ENCODE measurements around the gene MAP7.

MAP7 gene

DNA sequence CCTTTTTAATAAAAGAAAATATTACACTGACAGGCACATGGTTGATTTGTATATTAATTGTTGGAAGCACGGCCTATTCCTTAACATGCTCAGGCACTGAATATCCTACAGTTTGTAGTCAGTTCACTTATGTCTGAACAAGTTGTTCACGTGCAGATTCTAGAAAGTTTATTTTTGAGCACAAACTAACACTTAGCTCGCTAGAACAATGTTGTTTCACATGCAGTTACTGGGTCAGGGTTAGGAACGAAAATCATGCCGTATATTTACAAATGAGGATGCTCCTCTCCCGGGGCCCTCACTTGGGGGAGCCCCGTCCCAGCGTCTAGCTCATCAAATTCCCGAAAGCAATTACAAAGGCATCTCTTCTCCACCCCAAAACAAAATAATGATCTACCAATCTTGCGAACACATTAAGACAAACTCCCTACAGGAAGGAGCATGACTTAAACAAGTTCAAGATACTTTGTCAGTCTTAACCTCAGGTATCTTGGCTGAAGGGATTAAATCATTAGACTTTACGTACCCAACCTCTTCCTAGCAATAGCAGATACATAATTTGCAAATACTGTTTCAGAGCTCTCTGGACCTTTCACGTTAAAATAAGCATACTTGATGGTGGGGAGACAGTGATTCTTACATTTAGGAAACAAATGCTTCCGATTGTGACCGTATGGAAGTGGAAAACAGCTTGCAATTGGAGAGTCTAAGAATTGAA is 1.5 kb downstream of the MAP7 start:
- Mint-ChIP-seq H3K36me3 (ENCODE audit: low read depth) (no peaks in the 10 kb centered on the region), H3K9me3 (no peaks in the 10 kb centered on the region), H3K27ac (no peak overlapping the region), H3K4me1 (peaks cover 9% of the 10 kb centered on the region), H3K27me3 (peaks cover 62% of the 10 kb centered on the region), H3K4me3 (peak overlapping the region; percentile 64)
- ATAC-seq (no peak), DNase-seq (no peak)

DNA sequence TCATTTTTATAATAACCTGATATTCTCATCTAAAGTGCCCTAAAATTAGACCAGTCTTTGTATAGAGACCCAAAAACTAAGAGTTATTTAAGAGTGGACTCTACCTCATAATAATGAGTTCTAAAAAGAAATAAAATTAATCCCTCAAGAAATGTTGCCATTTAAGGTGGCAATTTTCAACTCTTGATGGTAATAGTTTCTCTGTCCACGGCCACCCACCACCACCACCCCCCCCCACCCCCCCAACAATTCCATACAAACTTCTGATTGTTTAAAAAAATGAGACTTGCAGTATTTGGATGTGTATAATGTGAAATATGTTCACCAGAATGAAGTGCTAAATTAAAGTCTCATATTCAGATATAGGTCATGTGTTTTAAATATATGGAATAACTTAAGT is 2.4 kb downstream of the MAP7 start:
- Mint-ChIP-seq H3K27ac (no peak overlapping the region), H3K36me3 (ENCODE audit: low read depth) (no peaks in the 10 kb centered on the region), H3K27me3 (peaks cover 65% of the 10 kb centered on the region), H3K4me1 (peaks cover 9% of the 10 kb centered on the region), H3K9me3 (no peaks in the 10 kb centered on the region), H3K4me3 (no peak overlapping the region)
- no peak for DNase-seq
- ATAC-seq = no peak

DNA sequence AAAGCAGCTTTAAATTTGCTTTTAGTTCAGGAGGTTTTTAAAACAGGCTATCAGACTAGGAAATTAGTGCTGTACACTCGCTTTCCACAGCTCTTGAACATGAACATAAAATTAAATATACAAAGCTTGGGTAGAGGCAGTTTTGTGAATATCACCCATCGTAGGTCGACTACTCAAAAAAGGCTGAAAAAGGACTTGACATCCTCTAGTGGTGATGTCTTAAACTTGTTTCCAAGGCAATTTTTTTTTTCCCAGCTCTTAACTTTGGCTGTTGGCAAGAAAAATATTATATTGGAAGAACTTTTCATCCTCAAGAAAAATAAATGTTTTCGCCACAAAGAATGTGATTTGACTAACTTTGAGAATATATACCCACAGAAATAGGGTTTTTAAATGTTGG is 2.9 kb downstream of the MAP7 start:
- no peak overlapping the region for H3K4me3 Mint-ChIP-seq
- no peaks in the 10 kb centered on the region for H3K36me3 Mint-ChIP-seq (ENCODE audit: low read depth)
- DNase-seq (no peak), ATAC-seq (no peak)
- peaks cover 61% of the 10 kb centered on the region for H3K27me3 Mint-ChIP-seq
- H3K4me1 Mint-ChIP-seq = peaks cover 9% of the 10 kb centered on the region
- no peak overlapping the region for H3K27ac Mint-ChIP-seq
- no peaks in the 10 kb centered on the region for H3K9me3 Mint-ChIP-seq

DNA sequence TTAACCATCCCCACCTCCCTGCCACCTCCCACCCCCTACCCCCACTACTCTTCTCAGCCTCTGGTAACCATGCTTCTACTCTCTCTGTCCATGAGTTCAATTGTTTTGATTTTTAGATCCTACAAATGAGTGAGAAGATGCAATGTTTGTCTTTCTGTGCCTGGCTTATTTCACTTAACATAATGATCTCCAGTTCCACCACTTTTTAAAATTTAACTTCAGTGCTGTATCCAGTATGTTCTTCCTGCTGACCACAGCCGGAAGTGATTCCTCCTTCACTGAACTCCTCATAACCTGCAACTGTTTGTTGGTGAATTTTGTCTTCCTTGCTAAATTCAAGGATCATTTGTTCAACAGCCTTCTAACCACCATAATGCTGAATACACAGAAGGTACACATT is 3.9 kb downstream of the MAP7 start:
- Mint-ChIP-seq H3K27me3 (peaks cover 54% of the 10 kb centered on the region), H3K9me3 (no peaks in the 10 kb centered on the region), H3K27ac (no peak overlapping the region), H3K4me1 (peaks cover 8% of the 10 kb centered on the region), H3K4me3 (no peak overlapping the region), H3K36me3 (ENCODE audit: low read depth) (no peaks in the 10 kb centered on the region)
- DNase-seq (no peak), ATAC-seq (no peak)

DNA sequence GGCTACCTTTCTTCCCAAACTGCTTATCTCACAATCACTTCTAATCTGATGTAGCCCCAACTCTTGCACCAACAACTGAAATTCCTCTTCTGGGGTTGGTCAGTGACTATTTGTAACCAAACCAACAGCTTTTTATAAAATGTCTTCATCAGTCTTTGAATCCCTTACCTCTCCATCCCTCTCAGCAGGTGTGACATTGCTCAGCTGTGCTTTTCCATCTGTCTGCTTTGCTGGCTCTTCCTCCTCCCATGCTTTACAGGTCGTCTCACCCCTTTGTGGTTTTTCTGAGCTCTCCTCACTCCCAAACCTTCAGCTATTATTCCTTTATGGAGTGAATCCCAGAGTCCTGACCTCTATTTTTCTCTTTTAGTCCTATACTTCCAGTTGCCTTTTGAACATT is 5.9 kb downstream of the MAP7 start:
- Mint-ChIP-seq H3K36me3 (ENCODE audit: low read depth) (no peaks in the 10 kb centered on the region), H3K27me3 (peaks cover 47% of the 10 kb centered on the region), H3K9me3 (no peaks in the 10 kb centered on the region), H3K4me3 (no peak overlapping the region), H3K27ac (no peak overlapping the region), H3K4me1 (peaks cover 4% of the 10 kb centered on the region)
- ATAC-seq (no peak), DNase-seq (no peak)

DNA sequence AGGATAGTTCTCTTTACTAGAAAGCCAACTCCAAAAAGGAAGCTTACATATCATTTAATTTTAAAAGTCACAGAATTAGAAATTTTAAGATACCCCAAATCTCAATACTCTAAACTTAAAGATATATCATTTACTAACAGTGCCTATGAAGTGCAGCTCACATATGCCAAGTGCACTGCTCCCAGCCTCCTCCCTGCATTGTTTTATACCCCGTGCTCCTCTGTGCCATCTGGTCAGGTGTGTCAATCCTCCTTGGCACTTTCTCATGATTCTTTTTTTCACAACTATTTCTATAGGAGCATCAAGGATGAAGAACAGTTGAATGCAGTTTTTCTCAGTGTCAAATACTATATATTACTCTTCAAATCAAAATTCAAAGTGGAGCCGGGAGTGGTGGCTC is 8.8 kb downstream of the MAP7 start:
- Mint-ChIP-seq H3K9me3 (no peaks in the 10 kb centered on the region), H3K4me1 (no peaks in the 10 kb centered on the region), H3K27ac (no peak overlapping the region), H3K4me3 (no peak overlapping the region), H3K27me3 (peaks cover 22% of the 10 kb centered on the region), H3K36me3 (ENCODE audit: low read depth) (no peaks in the 10 kb centered on the region)
- DNase-seq = no peak
- ATAC-seq = no peak

DNA sequence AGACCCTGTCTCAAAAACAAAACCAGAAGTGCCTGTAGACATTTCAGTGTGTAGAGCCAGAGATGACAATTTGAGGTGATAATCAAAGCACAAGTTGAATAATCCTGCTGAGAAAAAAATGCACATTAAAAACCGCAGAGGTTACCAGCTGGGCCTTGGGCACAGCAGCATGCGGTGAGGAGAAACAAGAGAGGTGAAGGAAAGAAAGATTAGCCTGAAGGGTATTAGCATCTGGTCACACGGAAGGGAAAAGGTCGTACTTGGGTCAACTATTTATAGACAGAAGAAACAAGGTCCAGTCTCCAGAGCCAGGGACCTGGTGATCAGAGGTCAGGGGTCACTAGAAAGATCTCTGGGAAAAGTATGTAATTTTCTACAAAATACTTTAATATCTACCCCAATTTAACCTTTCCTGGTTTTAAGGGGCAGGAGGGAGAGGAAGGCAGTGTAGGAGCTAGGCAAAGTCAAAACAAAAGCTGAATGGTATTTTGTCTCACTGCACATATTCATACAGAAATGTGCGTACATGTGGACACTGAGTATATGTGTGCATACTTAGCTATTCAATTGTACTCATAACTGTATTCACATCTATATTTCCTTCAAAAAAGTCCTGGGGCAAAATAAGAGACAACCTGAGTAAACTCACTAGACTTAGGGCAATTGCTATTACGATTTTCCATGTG is 10.1 kb downstream of the MAP7 start:
- Mint-ChIP-seq H3K27ac (no peak overlapping the region), H3K9me3 (no peaks in the 10 kb centered on the region), H3K4me3 (no peak overlapping the region), H3K4me1 (no peaks in the 10 kb centered on the region), H3K36me3 (ENCODE audit: low read depth) (no peaks in the 10 kb centered on the region), H3K27me3 (peaks cover 15% of the 10 kb centered on the region)
- ATAC-seq (no peak), DNase-seq (no peak)

DNA sequence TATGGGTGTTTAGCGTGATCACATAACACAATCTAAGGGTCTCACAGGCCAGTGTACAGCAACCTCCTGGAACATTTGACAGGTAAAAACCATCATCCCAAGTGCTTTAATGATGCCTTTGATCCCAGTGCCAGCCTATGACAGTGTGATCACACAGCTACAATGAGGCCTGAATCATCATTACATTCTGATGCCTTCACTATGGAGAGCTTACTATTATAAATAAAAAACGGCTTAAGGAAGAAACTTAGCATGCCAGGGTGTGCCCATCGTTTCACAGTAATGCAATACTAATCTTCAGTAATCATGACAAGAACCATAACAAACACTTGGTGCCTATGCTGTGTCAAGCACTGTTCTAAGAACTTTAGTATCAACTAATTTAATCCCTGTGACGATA is 11.4 kb downstream of the MAP7 start:
- Mint-ChIP-seq H3K4me3 (no peak overlapping the region), H3K9me3 (no peaks in the 10 kb centered on the region), H3K4me1 (no peaks in the 10 kb centered on the region), H3K36me3 (ENCODE audit: low read depth) (no peaks in the 10 kb centered on the region), H3K27me3 (peaks cover 7% of the 10 kb centered on the region), H3K27ac (no peak overlapping the region)
- no peak for ATAC-seq
- DNase-seq = no peak

DNA sequence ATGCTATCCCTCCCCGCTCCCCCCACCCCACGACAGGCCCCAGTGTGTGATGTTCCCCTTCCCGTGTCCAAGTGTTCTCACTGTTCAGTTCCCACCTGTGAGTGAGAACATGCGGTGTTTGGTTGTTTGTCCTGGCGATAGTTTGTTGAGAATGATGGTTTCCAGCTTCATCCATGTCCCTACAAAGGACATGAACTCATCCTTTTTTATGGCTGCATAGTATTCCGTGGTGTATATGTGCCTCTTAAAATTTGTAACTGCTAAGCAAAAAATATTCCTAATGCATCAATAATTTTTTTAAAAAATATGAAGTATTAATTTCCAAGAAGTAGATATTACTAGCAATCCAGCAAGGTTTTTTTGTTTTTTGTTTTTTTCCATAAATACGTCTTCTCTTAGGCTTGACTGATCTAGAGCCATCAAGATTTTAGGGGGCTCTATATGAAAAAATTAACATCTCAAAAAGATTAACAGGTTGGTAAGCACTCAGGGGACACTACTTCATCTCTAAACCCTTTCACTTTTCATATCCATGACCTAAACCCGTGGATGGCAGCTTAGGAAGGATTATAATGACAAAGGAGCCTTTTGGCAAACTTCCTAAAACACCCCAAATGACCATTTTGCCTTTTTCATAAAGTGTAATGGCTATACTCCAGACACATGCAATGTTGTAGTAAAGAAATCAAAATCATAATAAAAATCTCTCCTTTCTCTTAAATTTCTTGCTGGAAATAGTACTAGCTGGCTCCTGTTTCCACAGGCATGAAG is 14.2 kb downstream of the MAP7 start:
- ATAC-seq = no peak
- H3K4me1 Mint-ChIP-seq = no peaks in the 10 kb centered on the region
- H3K4me3 Mint-ChIP-seq = no peak overlapping the region
- H3K27ac Mint-ChIP-seq = no peak overlapping the region
- H3K36me3 Mint-ChIP-seq (ENCODE audit: low read depth) = no peaks in the 10 kb centered on the region
- H3K9me3 Mint-ChIP-seq = no peaks in the 10 kb centered on the region
- DNase-seq = no peak
- H3K27me3 Mint-ChIP-seq = peaks cover 3% of the 10 kb centered on the region

DNA sequence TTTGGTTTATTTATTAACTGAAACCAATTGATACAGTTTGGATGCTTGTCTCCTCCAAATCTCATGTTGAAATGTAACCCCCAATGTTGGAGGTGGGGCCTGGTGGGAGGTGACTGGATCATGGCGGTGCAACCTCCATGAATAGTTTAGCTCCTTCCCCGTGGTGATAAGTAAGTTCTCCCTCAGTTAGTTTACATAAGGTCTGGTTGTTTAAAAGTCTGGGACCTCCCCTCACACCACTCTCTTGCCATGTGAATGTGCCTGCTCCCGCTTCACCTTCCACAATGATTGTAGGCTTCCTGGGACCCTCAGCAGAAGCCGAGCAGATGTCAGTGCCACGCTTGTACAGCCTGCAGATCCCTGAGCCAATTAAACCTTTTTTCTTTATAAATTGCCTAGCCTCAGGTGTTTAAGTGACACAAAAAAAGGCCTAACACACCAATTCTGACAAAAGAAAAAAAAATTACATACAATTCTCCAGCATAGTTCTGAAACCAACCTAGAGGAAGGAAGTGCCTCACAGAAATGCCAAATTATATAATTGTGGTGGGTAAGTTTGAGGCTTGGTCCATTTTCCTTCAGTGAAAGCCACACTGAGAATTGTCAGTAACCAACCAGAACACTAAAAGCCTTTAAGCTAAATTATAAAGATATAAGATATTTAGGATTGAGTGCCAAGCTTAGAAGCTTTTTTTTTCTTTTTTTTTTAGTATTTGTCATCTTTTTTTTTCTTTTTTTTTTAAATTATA is 15.0 kb downstream of the MAP7 start:
- H3K9me3 Mint-ChIP-seq = no peaks in the 10 kb centered on the region
- no peak for DNase-seq
- H3K4me1 Mint-ChIP-seq = no peaks in the 10 kb centered on the region
- no peak overlapping the region for H3K27ac Mint-ChIP-seq
- H3K4me3 Mint-ChIP-seq = no peak overlapping the region
- H3K27me3 Mint-ChIP-seq = peaks cover 3% of the 10 kb centered on the region
- ATAC-seq = no peak
- no peaks in the 10 kb centered on the region for H3K36me3 Mint-ChIP-seq (ENCODE audit: low read depth)

DNA sequence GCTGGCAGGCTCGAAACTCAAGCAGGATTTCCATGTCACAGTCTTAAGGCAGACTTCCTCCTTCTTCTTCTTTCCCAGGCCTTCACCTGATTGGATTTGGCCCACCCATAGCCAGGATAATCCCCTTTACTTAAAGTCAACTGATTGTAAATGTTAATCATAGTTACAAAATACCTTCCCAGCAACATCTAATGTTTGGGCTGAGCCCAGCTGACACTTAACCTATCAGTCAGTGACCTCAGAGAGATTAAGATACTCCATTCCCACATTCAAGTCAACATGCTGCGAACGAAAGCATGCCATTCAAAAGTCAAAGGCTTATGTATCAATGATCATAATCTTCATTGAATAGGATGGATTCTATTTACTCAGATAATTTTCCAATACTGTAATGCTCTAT is 16.0 kb downstream of the MAP7 start:
- H3K9me3 Mint-ChIP-seq = no peaks in the 10 kb centered on the region
- no peak overlapping the region for H3K4me3 Mint-ChIP-seq
- no peaks in the 10 kb centered on the region for H3K4me1 Mint-ChIP-seq
- DNase-seq (no peak), ATAC-seq (no peak)
- no peaks in the 10 kb centered on the region for H3K36me3 Mint-ChIP-seq (ENCODE audit: low read depth)
- no peak overlapping the region for H3K27ac Mint-ChIP-seq
- H3K27me3 Mint-ChIP-seq = peaks cover 3% of the 10 kb centered on the region

DNA sequence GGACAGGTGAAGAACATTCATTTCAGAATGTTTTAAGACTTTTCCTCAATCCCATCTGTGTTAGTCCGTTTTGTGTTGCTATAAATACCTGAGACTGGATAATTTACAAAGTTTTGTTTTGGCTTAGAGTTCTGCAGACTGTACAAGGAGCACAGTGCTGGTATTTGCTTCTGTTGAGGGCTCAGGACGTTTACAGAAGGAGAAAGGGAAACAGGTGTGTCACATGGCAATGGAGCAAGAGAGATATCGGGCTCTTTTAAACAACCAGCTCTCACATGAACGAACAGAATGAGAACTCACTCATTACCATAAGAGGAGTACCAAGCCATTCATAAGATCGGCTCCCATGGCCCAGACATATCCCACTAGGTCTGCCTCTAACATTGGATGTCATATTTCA is 16.7 kb downstream of the MAP7 start:
- Mint-ChIP-seq H3K4me1 (no peaks in the 10 kb centered on the region), H3K36me3 (ENCODE audit: low read depth) (no peaks in the 10 kb centered on the region), H3K27me3 (peaks cover 3% of the 10 kb centered on the region), H3K9me3 (no peaks in the 10 kb centered on the region), H3K27ac (no peak overlapping the region), H3K4me3 (no peak overlapping the region)
- ATAC-seq (no peak), DNase-seq (no peak)

DNA sequence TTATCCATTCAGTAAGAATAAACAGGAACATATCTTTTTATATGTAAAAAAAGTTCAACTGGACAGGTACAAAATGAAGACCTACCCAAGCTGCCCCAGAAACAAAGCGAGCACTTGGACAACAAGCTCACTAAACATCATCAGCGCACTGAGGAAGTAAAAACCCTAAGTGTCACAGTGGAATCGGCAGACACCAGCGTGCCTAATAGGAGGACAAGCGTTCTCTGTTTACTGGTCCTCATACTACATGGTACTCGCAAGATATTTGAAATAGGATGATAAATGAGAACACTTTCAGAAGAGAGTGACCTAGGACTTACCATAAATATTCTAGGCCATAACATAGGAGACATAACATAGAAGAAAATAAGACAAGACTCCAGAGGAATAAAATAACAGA is 18.2 kb downstream of the MAP7 start:
- Mint-ChIP-seq H3K4me3 (no peak overlapping the region), H3K9me3 (no peaks in the 10 kb centered on the region), H3K4me1 (no peaks in the 10 kb centered on the region), H3K36me3 (ENCODE audit: low read depth) (no peaks in the 10 kb centered on the region), H3K27ac (no peak overlapping the region), H3K27me3 (peaks cover 7% of the 10 kb centered on the region)
- DNase-seq = no peak
- ATAC-seq = no peak

DNA sequence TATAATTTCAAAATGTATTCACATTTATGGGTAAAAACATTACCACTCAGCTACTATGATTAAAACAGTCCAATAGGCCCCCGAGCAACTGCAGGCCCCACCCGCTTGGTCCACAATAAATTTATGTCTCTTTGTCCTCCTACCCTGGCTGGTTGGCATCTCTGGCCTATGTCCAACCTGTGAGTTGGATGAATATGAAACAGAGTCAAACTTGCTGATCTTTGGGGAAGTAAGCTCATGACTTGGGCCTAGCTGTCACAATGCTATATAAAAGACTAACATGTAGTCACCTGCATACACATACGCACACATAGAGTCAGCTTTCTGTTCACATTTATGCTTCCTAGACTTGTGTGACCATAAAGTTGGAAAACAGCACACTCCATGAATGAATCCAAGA is 20.5 kb downstream of the MAP7 start:
- no peaks in the 10 kb centered on the region for H3K36me3 Mint-ChIP-seq (ENCODE audit: low read depth)
- no peak overlapping the region for H3K4me3 Mint-ChIP-seq
- H3K27ac Mint-ChIP-seq = no peak overlapping the region
- H3K4me1 Mint-ChIP-seq = peaks cover 17% of the 10 kb centered on the region
- DNase-seq (no peak), ATAC-seq (no peak)
- H3K9me3 Mint-ChIP-seq = no peaks in the 10 kb centered on the region
- H3K27me3 Mint-ChIP-seq = peaks cover 16% of the 10 kb centered on the region
